Fibroblast of mammary gland (primary cell): ENCODE data around the gene MED13.
"Not testable (repeated sequence)": the region's sequence is repeated elsewhere in the genome, so short reads cannot be mapped to it uniquely, and the experiment has no call there.

Experiments used
- DNase-seq: peaks from one replicate; pipeline ENCODE4 v3.0.0-alpha.2; 2010; ENCODE audit warnings: low read depth
- H3K4me3 ChIP-seq: 2 replicates; pipeline ENCODE4 v1.5.1; 2011; ENCODE audit warnings: low read depth, mild to moderate bottlenecking, low read length, moderate library complexity; ENCODE audit not compliant: control insufficient read depth
- CTCF ChIP-seq: conservative IDR thresholded peaks from 2 replicates; pipeline ENCODE4 v1.5.1; 2011; ENCODE audit warnings: low read depth, low read length, inconsistent platforms; ENCODE audit not compliant: control insufficient read depth, insufficient read depth

MED13 gene

GRCh38 chr17:61943117-61943516 is 122.0 kb downstream of the MED13 start:
- H3K4me3 ChIP-seq, result no peak overlapping the region
- no peak for TF ChIP-seq CTCF
- DNase-seq, result no peak

GRCh38 chr17:61942085-61942484 is 123.0 kb downstream of the MED13 start:
- no peak for TF ChIP-seq CTCF
- H3K4me3 ChIP-seq, result no peak overlapping the region
- DNase-seq, result no peak

- peak overlapping the region; percentile 91 for H3K4me3 ChIP-seq
These were observed 137.0 kb downstream of the MED13 start for GRCh38 chr17:61928101-61928436.

GRCh38 chr17:61927208-61928100 is 137.6 kb downstream of the MED13 start, which contains the start of gene INTS2:
INTS2 (minus strand) TSS chr17:61927982; CDS start chr17:61926644, 1,338 bp downstream.
- peak; percentile 94 for DNase-seq
- peak within 1 kb of the TSS; percentile 91 for H3K4me3 ChIP-seq
- TF ChIP-seq CTCF, result no peak

More at GRCh38 chr17:61928101-61928436, 137.0 kb downstream of the MED13 start:
- TF ChIP-seq CTCF, result no peak
- DNase-seq, result no peak

- DNase-seq, result peak; percentile 39
- H3K4me3 ChIP-seq, result peak overlapping the region; percentile 91
- no peak for TF ChIP-seq CTCF
These were observed 138.3 kb downstream of the MED13 start for GRCh38 chr17:61926826-61927207.

- not testable (repeated sequence) for H3K4me3 ChIP-seq, DNase-seq
These were observed 149.9 kb downstream of the MED13 start for GRCh38 chr17:61915162-61915561.

GRCh38 chr17:61908292-61909037 is 156.6 kb downstream of the MED13 start:
- DNase-seq, result no peak
- no peak overlapping the region for H3K4me3 ChIP-seq
- no peak for TF ChIP-seq CTCF
